Fibroblast of skin of back (primary cell): ENCODE data around the gene MSANTD4.
"Not testable (repeated sequence)": the region's sequence is repeated elsewhere in the genome, so short reads cannot be mapped to it uniquely, and the experiment has no call there.

ENCODE experiments used
- DNase-seq: peaks from one replicate; pipeline ENCODE4 v3.0.0-alpha.2; 2013

The MSANTD4 gene

DNA sequence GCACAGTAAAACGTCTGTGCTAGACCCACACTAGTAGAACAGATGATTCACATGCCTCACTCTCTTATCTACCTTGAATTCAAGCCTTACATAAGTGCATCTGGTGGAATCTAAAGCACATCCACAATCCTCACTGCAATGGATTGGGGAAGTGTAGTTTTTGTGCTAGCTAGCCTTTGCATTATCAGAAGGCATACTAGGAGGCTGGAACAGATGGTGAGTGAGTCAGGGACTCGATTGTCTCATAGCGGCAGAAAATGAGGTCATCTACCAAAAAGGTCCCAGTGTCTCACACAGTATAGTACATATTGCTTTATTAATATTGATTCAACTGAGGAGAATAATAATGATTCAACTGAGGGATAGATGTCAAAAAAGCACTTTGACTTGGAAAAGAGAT lies 9.3 kb downstream of the MSANTD4 start:
- peak; percentile 79 for DNase-seq

DNA sequence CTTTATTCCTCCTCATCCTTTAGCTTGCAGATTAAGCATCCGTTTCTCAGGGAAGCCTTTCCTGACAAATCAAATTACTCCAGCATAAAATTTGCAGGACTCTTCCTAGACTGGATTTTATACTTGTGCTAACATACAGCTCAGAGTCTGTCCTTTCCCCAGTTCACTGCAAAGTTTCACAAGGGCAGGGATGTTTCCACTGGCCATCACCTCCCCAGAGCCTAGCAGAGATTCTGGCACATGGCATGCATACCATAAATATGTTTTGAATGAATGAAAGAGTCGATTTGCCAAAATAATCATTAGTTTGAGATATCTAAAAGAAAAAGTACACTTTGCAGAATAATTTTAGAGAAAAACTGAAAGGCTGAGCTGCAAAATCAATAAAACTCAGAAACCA lies 10.6 kb downstream of the MSANTD4 start:
- peak; percentile 45 for DNase-seq

DNA sequence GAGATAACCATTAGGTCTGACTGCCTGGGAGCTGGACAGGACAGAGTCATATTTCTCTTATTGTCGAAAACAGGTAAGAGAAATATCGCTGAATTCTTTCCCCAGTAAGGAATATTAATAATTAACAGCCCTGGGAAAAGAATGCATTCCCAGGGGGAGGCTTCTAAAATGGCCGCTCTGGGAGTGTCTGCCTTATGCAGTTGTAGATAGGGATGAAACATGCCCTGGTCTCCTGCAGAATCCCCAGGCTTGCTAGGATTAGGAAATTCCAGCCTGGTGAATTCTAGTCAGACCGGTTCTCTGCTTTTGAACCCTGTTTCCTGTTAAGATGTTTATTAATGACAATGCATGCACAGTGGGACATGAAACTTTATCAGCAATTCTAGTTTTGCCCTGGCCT lies 18.9 kb downstream of the MSANTD4 start:
- not testable (repeated sequence) for DNase-seq

DNA sequence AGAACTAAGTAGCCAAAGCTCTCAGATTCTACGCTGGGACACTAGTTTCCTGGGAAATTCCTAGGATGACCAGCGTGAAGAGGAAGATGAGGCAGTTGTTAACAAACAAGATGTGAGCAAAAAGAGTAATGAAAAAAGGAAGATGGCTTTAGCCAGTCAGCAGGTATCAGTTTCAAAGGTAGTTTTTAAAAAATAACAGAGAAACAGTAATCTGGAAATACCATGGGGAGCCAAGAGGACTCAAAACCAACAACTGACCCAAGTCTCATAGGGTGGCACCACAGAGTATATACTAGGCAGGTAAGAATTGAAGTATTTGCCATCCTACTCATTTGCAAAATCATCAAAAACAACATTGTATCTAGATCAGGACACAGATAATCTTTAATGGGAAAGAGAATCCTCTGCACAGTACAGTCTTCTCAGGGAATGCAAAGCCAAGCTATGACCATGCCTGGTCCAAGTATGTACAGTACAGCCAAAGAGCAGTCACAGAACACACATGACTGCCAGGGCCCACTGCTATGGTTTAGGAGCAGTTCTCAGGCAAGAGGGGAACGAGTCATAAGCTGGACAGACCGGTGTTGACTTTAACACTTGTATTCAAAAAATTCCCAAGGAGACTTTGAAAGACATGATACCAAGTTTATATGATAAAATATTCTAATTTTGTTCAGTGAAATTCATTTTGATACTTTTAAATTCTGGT lies 20.6 kb downstream of the MSANTD4 start:
- peak; percentile 23 for DNase-seq

DNA sequence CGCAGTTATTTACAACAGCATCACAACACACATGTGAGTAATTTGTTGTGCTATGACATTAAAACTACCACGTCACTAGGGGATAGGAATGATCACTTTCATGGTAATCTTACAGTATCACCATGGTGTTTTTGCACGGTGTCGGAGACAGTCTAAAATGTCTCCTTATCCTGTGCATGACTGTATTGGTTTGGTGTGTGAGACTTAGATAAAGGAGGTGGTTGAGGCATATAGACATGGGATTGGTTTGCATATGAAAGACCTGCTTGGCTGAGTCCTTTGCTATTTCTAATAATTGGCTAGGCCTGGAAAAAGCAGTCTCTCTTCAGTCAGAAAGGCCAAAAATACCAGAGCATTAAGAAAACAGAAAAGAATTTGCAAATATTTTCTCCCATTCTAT lies 30.2 kb downstream of the MSANTD4 start:
- no peak for DNase-seq

DNA sequence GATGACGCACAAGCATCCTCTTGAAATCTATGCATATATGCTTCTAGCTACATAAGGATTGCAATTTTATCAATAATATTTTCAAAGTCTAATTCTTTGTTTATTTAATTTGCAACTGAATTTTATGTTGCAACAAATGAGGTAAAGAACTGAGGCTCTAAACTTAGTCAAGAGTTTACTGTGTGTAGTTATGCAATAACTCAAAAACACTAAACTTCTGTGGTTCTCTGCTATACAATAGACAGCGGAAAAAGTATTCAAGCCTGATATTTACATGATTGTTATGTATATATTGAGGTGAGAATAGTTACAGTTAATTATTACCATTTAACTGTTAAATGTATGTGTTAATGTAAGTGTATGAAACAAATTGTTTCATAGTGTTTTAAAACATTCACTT lies 32.9 kb downstream of the MSANTD4 start:
- DNase-seq: no peak

DNA sequence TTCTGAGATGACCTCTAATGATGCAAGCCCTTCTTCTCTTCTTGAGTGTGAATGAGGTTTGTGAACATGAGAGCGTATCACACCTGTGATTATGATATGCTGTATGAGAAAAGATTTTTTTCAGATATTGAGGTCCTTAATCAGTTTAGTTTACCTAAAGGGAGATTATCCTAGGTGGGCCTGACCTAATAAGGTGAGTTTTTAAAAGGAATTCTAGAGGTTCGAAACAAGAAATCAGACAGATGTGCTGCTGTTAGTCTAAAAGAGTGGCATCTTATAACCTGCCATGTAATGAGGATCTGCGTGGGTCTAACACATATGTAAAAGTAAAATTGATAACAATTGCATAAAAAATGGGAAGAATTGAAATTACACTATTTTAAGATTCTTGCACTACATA lies 33.8 kb downstream of the MSANTD4 start:
- DNase-seq: no peak

DNA sequence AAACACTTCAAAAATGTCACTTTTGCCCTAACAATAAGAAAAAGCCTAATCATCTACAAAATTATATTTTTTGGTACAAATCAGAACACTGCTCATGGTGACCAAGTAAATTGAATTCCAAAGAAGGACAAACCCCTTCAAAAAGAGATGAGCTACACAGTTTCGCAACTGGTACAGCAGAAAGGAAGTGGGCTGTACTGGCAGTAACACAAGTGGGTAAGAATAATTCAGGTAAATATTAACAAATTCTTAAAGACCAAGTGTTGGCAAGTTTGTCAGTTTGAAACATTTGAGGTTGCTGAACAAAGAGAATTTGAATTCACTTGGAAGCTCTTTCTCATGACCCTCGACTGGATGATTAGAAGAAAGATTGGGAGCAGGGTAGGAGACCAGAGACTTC lies 35.5 kb downstream of the MSANTD4 start:
- DNase-seq: no peak

DNA sequence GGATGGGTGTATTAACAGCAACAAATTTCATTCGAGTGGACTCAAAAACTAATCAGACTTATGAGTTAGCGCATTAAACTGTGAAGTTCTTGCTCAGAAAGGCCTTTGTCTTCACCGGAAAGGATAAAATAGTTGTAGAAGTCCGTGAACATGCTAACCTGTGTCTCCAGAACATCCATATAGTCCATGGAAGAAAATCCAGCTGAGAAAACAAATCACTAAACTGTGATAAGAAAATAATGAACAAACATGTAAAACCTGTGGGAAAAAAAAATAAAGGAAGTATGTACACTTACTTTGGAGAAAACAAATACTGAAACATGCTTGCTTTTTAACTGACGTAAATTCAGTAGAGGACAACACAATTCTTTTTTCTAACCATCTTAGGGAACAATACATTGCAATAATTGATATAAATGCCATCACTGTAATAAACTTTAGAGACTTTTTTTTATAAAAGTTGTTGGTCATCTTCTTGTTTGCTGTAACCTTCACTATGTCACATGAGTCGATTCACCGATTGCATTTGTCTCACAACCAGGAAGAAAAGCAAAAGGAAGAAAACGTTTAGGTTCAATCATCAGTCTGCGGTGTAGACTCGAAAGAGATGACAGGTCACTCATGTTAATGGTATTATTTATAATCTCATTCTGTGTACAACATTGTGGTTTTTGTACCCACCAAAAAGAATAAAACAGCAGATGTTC lies 41.9 kb downstream of the MSANTD4 start:
- no peak for DNase-seq

DNA sequence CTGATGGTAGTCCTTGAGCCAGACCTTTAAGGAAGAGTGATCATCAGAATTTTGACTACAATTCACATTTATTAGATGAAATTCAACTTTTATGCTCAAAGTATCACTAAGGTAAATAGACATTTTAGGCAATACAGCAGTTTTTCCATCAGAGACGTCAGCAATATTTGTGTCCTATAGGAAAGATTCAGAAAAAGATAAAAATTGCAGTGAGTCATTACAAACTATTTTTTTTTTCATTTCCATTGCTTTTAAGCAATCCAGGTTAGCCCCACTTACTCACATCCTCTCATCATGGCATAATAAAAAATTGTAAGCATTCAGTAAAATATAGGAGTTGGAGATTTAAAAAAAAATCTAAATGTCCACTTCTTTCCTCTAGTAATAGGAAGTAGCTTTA lies 46.9 kb downstream of the MSANTD4 start:
- DNase-seq: peak; percentile 6

DNA sequence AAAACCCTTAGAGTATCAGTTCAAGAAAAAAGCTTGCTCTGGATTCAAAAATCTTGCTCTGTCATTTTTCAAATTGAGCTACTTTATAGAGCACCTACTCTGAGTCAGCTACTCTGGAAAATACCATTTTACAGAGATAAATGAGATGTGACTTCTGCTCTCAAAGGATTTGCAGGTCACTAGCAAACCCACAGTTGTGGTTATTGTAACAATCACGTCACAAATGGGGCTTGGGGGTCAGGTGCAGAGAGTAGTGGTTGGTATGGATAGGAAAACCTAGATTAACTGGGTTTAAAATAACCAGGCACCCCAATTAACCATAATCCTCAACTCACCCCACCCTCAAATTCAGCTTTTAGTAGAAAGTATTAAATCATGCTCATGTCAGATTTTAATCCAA lies 52.3 kb downstream of the MSANTD4 start:
- no peak for DNase-seq

DNA sequence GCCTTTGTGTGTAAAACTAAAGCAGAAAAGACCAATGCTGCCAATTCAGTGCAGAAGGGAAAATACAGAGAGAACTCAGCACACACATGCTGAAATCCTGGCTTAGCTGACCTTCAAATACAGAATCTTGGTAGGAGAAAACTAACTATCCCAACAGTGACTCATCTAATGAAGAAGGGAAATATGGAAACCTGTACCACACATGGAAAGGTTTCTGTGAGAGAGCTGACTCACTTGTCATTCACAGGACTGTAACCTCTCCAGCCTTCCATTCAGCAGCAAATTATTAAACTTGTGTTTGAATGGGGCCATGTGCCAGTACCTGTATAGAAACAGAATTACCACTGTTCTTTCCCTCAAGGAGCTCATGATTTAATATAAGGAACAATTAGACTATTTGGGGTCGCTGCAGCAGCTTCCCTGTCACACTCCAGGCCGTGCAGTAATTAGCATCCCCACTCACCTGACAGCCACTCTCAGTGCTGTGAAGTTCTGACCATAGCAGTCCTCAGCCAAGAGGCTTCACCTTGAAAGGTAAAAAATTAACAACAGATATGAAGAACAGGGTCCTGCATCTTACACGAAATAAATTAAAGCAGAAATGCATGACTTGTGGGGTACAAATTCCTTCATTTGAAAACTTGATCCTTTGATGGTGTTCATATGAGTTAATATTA lies 53.9 kb downstream of the MSANTD4 start:
- peak; percentile 2 for DNase-seq

DNA sequence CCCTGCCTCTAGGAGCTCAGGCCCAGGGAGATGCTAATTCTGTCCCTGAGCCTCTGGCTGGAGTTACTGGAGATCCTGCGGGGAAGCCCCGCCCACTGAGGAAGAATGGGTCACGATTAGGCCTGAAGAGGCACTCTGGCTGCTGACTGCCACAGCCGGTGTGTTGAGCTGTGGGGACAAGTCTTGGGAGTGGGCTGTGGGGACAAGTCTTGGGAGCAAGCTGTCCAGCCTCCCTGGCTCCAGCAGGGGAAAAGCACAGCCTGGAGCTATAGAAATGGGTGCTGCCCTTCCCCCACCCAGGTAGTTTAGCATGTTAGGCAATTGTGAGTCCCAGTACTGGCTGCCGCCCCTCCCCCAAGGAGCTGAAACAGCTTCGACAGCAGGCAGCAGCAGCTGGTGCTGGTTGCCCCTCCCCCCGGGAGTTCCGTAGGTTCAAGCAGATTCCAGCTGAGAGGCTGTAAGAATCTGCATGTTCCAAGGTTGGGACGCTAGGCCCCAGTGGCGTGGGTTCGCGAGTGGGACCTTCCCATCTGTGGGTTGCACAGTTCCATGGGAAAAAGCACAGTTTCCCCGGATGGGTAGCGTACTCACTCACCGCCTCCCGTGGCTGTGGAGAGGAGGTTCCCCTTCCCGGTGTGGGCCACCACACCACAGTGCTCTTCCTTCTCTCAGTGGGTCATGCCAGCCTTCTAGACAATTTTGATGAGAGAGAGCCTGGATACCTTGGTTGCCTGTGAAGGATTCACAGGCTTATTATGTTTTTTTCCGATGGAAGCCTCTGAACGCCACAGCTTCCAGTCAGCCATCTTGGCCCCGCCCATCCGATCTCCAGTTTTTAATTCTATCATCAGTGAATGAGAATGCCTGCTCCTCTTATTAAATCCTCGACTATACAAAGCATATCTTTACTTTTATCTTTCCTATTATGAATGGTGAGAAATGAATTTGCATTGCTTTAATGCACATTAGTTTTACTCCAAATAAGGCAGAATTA lies 61.5 kb downstream of the MSANTD4 start:
- no peak for DNase-seq
